22Rv1 (cell line): ENCODE measurements around the gene SGSM2.
A peak's percentile ranks its signal among the peaks of the same experiment; 100 is the strongest.

ENCODE experiments used
- H3K27ac ChIP-seq: fragments of 450-650 bp; 2 replicates; pipeline ENCODE4 v1.5.1; 2017
- CTCF ChIP-seq: fragments of 450-650 bp; IDR thresholded peaks from 2 replicates; pipeline ENCODE4 v1.5.1; 2017; ENCODE audit warnings: mild to moderate bottlenecking
- ZFX ChIP-seq: fragments of 450-650 bp; IDR thresholded peaks from 2 replicates; pipeline ENCODE4 v1.6.1; 2017; ENCODE audit warnings: antibody characterized with exemption, borderline replicate concordance

SGSM2 gene

DNA sequence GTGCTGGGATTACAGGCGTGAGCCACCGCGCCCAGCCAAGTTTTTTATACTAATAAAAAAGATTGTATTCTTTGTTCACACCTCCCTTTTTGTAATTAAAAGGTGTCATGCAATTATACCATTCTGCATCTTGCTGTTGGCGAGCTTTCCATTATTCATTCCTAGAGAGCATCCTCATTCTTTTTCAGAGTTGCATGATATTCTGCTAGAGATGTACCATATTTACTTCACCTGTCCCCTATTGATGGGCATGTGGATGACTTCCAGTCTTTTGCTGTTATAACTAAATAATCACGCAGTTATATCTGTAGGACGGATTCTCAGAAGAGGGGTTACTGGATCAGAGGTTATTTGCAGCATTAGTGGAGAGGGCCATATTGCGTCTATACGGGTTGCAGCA, 17.0 kb downstream of the SGSM2 start:
- peak overlapping the region; percentile 82 for H3K27ac ChIP-seq

DNA sequence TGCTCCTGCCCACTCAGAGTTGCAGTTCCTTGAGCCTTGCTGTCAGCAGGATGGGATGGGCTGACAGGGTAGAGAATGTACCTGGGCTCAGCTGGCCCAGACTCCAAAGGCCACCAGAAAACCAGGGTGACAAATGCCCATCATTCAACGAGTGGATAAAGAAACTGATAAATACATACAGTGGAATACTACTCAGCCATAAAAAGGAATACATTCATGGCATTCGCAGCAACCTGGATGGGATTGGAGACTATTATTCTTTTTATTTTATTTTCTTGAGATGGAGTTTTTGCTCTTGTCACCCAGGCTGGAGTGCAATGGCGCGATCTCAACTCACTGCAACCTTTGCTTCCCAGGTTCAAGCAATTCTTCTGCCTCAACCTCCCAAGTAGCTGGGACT, 19.9 kb downstream of the SGSM2 start:
- H3K27ac ChIP-seq, result no peak overlapping the region
- no peak for TF ChIP-seq ZFX
- no peak for TF ChIP-seq CTCF

More for the DNA sequence above, 17.0 kb downstream of the SGSM2 start:
- TF ChIP-seq ZFX, result no peak
- TF ChIP-seq CTCF, result no peak

DNA sequence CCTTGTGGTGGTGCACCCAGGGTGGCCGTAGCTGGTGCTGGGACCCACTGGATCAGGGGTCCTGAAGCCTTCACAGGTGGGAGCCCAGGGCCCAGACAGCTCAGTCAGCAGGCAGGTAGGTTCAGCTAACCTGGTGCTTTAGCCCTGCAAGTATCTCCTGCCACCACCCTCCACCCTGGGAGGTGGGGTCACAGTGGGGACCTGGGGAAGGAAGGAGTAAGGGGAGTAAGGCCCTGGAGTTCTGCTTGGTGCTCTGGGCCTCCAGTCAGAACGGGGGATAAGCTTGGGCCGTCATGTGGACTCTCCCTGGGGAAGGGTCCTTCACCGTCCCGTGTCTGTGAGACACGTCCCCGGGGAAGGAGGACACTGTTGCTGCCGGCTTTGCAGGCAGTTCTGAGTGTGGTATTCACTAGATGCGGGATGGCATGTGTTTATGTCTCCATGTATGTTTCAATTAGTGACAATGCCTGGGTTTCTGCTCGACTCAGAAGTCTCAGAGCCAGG, 20.7 kb downstream of the SGSM2 start:
- no peak for TF ChIP-seq ZFX
- TF ChIP-seq CTCF, result no peak
- no peak overlapping the region for H3K27ac ChIP-seq

GRCh38 chr17:2361010-2361760, 23.9 kb downstream of the SGSM2 start:
- H3K27ac ChIP-seq, result no peak overlapping the region
- TF ChIP-seq ZFX (no peak), CTCF (no peak)

GRCh38 chr17:2362016-2362415, 24.7 kb downstream of the SGSM2 start:
- H3K27ac ChIP-seq, result no peak overlapping the region
- TF ChIP-seq CTCF (no peak), ZFX (no peak)

- no peak overlapping the region for H3K27ac ChIP-seq
These were observed 25.1 kb downstream of the SGSM2 start for GRCh38 chr17:2362416-2362815.

More at GRCh38 chr17:2362416-2362815, 25.1 kb downstream of the SGSM2 start:
- TF ChIP-seq ZFX (no peak), CTCF (no peak)
